Spleen (tissue), 11 donors: ENCODE data around the gene STK39. TPM values are rescaled to one million over a fixed set of nuclear protein-coding genes. Genes with fewer than 3 reads are reported as not detected.

Source experiments
- DNase-seq: peaks from one replicate; pipeline ENCODE4 v3.0.0-alpha.2; 2020
- H3K27ac ChIP-seq, 8 donors: fragments of 200-600 bp; sonication (generic) in 7 of 8; 1 replicate in 4 of 8; 2 replicates in 4 of 8; pipeline versions ENCODE4 v1.5.0 to v1.8.0; 2016 to 2021; ENCODE audit warnings: inconsistent platforms in 4 of 8, mild to moderate bottlenecking in 4 of 8, moderate library complexity in 1 of 8
- H3K27me3 ChIP-seq, 7 donors: fragments of 200-600 bp; sonication (generic) in 6 of 7; replicated peaks in 1 of 7; 1 replicate in 4 of 7; 2 replicates in 3 of 7; pipeline versions ENCODE4 v1.5.0 to v1.8.0; 2016 to 2021; ENCODE audit warnings: inconsistent platforms in 3 of 7, mild to moderate bottlenecking in 1 of 7
- H3K36me3 ChIP-seq, 6 donors: fragments of 200-600 bp; sonication (generic) in 5 of 6; 1 replicate in 4 of 6; 2 replicates in 2 of 6; pipeline versions ENCODE4 v1.5.0 to v1.8.0; 2016 to 2021; ENCODE audit warnings: inconsistent platforms in 2 of 6
- H3K4me1 ChIP-seq, 6 donors: fragments of 200-600 bp; sonication (generic) in 5 of 6; 1 replicate in 3 of 6; 2 replicates in 3 of 6; pipeline versions ENCODE4 v1.5.0 to v1.8.0; 2016 to 2021; ENCODE audit warnings: inconsistent platforms in 3 of 6
- H3K4me3 ChIP-seq, 8 donors: fragments of 200-600 bp; sonication (generic) in 7 of 8; 1 replicate in 4 of 8; 2 replicates in 4 of 8; pipeline versions ENCODE4 v1.5.0 to v1.8.0; 2016 to 2021; ENCODE audit warnings: inconsistent platforms in 4 of 8, mild to moderate bottlenecking in 4 of 8, moderate library complexity in 2 of 8
- H3K9me3 ChIP-seq, 8 donors: fragments of 200-600 bp; sonication (generic) in 7 of 8; 1 replicate in 4 of 8; 2 replicates in 4 of 8; pipeline versions ENCODE4 v1.5.0 to v1.8.0; 2016 to 2021; ENCODE audit warnings: inconsistent platforms in 4 of 8
- POLR2A ChIP-seq, 3 donors: fragments of 450-650 bp; IDR thresholded peaks; one replicate each; pipeline ENCODE4 v1.5.1; 2017; ENCODE audit warnings: antibody characterized with exemption in 3 of 3, mild to moderate bottlenecking in 1 of 3
- POLR2AphosphoS5 ChIP-seq, 3 donors: sonication (generic); formaldehyde crosslinking; IDR thresholded peaks; one replicate each; pipeline ENCODE4 v1.5.1; 2017; ENCODE audit warnings: antibody characterized with exemption in 3 of 3
- WGBS, 5 donors: extraction: QIAGEN DNeasy Blood & Tissue Kit in 3 of 5; methylation state at CpG; one replicate each; pipeline versions ENCODE4 v1.1.5 to v1.1.7; 2013 to 2018; 5-methylcytosine and 5-hydroxymethylcytosine counted together
- intact Hi-C: fragments of 100-400 bp; cut with DNase I; formaldehyde crosslinking; loops from one replicate; pipeline ENCODE4 v1.15.0; 2023; ENCODE audit warnings: low total_unique reads
- polyA plus RNA-seq, 3 donors: library from polyadenylated mRNA; stranded (reverse); fragments of 200-250 nt; gene quantifications; one replicate each; pipeline ENCODE4 v1.2.1, GENCODE V29; 2013
- total RNA-seq, 7 donors: library from RNA; depleted of rRNA in 3 of 7; stranded (reverse); fragments of >200 nt in 3 of 7; fragmentation: NEBNext Ultra II Directional in 4 of 7; extraction: Animal tissue kit (Norgen Biotek cat#: 25700) in 4 of 7; gene quantifications; one replicate each; pipeline versions ENCODE4 v1.1.0 to v1.2.1, GENCODE V29; 2016 to 2021
- TF ChIP-seq, protein P1 (sequence below), 11 experiments: fragments of 200-600 bp in 7 of 11; fragments of 450-650 bp in 4 of 11; sonication (generic) in 4 of 11; IDR thresholded peaks in 8 of 11; conservative IDR thresholded peaks in 3 of 11; 1 replicate in 7 of 11; 2 replicates in 4 of 11; pipeline versions ENCODE4 v1.4.0 to v1.8.0; 2016 to 2021; ENCODE audit warnings: antibody characterized with exemption in 11 of 11, inconsistent platforms in 4 of 11, mild to moderate bottlenecking in 1 of 11
- donor health status: healthy with polysubstance abuse.
- donor health status: DM: no; HTN: no; CAD: no; lungs with moderate emphysema.
- donor health status: DM: no; HTN: no; CAD: no.
- donor health status: Bipolar disorder and iron deficiency.
- donor health status: healthy.
- donor health status: DM: no; HTN: no; CAD: no.
- donor health status: DM: yes; HTN: yes; CAD: no.

Gene STK39
- total and polyA plus RNA-seq, 10 donors = 8.6 to 17.8 (median 11.0) TPM

DNA sequence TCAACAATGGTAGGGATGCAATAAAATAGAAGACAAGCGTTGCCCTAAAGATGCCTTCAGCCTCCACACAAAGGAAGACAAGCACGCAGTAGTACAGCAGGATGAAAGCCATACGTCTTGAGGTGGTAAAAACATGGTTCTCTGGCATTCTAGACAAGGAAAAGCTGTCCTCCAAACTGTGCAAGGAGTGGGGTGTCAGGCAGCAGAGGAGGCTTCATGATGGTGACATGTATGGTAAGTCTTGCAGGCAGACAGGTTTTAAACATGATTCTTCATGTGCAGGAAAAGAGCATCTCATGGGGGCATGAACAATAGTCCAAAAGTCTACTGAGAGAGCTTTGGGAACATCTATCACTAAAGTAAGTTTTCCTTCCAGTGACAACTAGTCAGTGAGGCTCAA lies 241.8 kb downstream of the STK39 start:
- intact Hi-C loops = no loop called here
- WGBS, 5 donors = 97 to 99% (median 98%) methylated on average over 3 of the region's 3 CpGs

DNA sequence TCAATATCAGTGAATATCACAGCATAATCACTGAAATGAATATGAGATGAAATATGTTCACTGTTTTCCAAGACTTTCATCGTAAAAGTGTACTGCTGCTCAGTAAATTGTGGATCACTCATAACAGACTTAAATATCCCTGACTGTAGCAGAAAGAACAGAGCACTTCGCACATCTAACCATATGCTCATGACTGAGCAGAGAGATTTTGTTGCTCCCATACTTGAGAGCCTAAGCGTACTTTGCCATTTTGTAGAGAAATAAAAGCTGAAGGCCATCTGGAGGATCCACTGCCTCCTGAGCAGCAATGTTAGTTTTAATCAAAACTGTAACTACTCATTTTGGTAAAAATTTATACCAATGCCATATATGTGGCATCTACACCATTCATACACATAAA lies 243.5 kb downstream of the STK39 start:
- 89 to 99% (median 93%) methylated on average over 3 of the region's 3 CpGs for WGBS, 5 donors
- intact Hi-C loops = no loop called here
- Histone ChIP-seq H3K36me3 (peaks cover 0 to 29% (median 1%) of the 10 kb centered on the region in 6 donors), H3K4me3 (no peak overlapping the region), H3K9me3 (no peaks in the 10 kb centered on the region), H3K4me1 (peaks cover 0 to 4% (median 0%) of the 10 kb centered on the region in 6 donors), H3K27ac (no peak overlapping the region), H3K27me3 (no peaks in the 10 kb centered on the region)
- no peak for DNase-seq
- no peak for TF ChIP-seq POLR2AphosphoS5 (IDR thresholded peaks at IDR 0.05)
- no peak for TF ChIP-seq POLR2A (IDR thresholded peaks at IDR 0.05)
- TF ChIP-seq, protein P1, sequence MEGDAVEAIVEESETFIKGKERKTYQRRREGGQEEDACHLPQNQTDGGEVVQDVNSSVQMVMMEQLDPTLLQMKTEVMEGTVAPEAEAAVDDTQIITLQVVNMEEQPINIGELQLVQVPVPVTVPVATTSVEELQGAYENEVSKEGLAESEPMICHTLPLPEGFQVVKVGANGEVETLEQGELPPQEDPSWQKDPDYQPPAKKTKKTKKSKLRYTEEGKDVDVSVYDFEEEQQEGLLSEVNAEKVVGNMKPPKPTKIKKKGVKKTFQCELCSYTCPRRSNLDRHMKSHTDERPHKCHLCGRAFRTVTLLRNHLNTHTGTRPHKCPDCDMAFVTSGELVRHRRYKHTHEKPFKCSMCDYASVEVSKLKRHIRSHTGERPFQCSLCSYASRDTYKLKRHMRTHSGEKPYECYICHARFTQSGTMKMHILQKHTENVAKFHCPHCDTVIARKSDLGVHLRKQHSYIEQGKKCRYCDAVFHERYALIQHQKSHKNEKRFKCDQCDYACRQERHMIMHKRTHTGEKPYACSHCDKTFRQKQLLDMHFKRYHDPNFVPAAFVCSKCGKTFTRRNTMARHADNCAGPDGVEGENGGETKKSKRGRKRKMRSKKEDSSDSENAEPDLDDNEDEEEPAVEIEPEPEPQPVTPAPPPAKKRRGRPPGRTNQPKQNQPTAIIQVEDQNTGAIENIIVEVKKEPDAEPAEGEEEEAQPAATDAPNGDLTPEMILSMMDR (IDR thresholded peaks at IDR 0.05 in 8 of 11, conservative IDR thresholded peaks at IDR 0.05 in 3 of 11) = no peak

More for the DNA sequence above, 241.8 kb downstream of the STK39 start:
- no peak overlapping the region for H3K4me3 ChIP-seq
- H3K36me3 ChIP-seq = peaks cover 0 to 36% (median 1%) of the 10 kb centered on the region in 6 donors
- H3K27ac ChIP-seq = no peak overlapping the region
- H3K27me3 ChIP-seq = no peaks in the 10 kb centered on the region
- TF ChIP-seq POLR2A (IDR thresholded peaks at IDR 0.05) = no peak
- TF ChIP-seq, protein P1 (IDR thresholded peaks at IDR 0.05 in 8 of 11, conservative IDR thresholded peaks at IDR 0.05 in 3 of 11) = no peak
- TF ChIP-seq POLR2AphosphoS5 (IDR thresholded peaks at IDR 0.05) = no peak
- no peak for DNase-seq
- H3K4me1 ChIP-seq = peaks cover 0 to 4% (median 0%) of the 10 kb centered on the region in 6 donors
- H3K9me3 ChIP-seq = no peaks in the 10 kb centered on the region

DNA sequence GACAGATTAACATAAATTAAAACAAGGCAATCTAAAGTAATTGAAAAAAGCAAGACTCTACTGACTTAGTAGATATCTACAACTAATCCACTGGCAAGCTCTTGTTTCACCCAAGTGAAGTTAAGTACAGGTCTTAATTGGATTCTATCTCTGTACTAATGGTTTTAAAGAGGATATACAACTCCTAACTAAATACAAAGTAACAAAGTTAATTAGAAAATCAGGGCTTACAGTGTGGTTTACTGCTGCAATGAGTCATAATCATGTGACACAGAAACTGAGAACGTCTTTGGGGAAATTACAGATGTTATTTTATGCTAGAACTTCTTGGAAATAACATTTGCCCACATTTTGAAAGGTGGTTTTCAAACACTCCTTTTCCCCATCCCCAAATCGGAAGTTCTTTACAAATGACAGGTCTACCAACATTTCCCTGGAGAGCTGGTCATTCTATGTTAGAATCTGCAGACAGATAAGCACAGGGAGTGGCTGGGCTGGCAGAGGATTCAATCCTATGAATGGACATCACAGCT lies 245.3 kb downstream of the STK39 start:
- TF ChIP-seq POLR2A (IDR thresholded peaks at IDR 0.05) (no peak), POLR2AphosphoS5 (IDR thresholded peaks at IDR 0.05) (no peak)
- TF ChIP-seq, protein P1 (IDR thresholded peaks at IDR 0.05 in 8 of 11, conservative IDR thresholded peaks at IDR 0.05 in 3 of 11) = no peak
- DNase-seq = no peak
- WGBS, 5 donors = 35 to 58% (median 48%) methylated on average over 2 of the region's 2 CpGs
- H3K4me3 ChIP-seq = no peak overlapping the region
- H3K9me3 ChIP-seq = no peaks in the 10 kb centered on the region
- intact Hi-C loops = no loop called here
- peaks cover 0 to 4% (median 0%) of the 10 kb centered on the region in 6 donors for H3K4me1 ChIP-seq
- no peaks in the 10 kb centered on the region for H3K27me3 ChIP-seq
- peaks cover 0 to 20% (median 0%) of the 10 kb centered on the region in 6 donors for H3K36me3 ChIP-seq
- H3K27ac ChIP-seq = no peak overlapping the region

DNA sequence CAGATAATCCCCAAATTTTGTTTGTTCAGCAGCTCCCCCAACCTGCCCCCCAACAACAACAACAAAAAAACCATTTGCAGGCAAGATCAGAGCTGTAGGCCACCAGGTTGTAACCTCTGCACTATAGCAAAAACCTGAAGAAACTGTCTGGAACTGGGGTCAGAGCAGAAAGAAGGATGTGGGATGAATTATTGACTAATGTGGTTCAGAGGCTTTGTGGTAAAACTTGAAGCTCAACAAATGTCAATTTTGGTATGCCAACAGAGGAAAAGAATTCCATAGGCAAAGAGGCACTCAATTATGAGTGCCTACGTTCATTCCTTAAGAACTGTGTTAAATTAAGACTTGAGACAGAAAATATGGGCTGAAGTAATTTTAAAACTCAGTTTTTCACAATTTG lies 255.1 kb downstream of the STK39 start:
- H3K9me3 ChIP-seq = no peaks in the 10 kb centered on the region
- H3K36me3 ChIP-seq = peaks cover 0 to 4% (median 0%) of the 10 kb centered on the region in 6 donors
- no peaks in the 10 kb centered on the region for H3K4me1 ChIP-seq
- no peak for DNase-seq
- no peak overlapping the region for H3K27ac ChIP-seq
- H3K27me3 ChIP-seq = no peaks in the 10 kb centered on the region
- intact Hi-C loops = no loop called here
- H3K4me3 ChIP-seq = no peak overlapping the region
- TF ChIP-seq, protein P1 (IDR thresholded peaks at IDR 0.05 in 8 of 11, conservative IDR thresholded peaks at IDR 0.05 in 3 of 11) = no peak
- TF ChIP-seq POLR2A (IDR thresholded peaks at IDR 0.05) = no peak
- no peak for TF ChIP-seq POLR2AphosphoS5 (IDR thresholded peaks at IDR 0.05)
- 85 to 95% (median 91%) methylated on average over 1 of the region's 1 CpG for WGBS, 5 donors
